Effector memory CD4-positive, alpha-beta T cell (primary cell): ENCODE measurements around the gene LTK.

Source experiments
- DNase-seq, 3 donors: peaks; one replicate each; pipeline ENCODE4 v3.0.0-alpha.2; 2020
- H3K27ac ChIP-seq: 2 replicates; pipeline ENCODE4 v1.7.0; 2013; ENCODE audit warnings: mild to moderate bottlenecking, low read length, moderate library complexity; ENCODE audit not compliant: insufficient read depth, poor library complexity, severe bottlenecking
- H3K27me3 ChIP-seq: replicated peaks from 2 replicates; pipeline ENCODE4 v1.7.0; 2013; ENCODE audit warnings: mild to moderate bottlenecking, low read length; ENCODE audit not compliant: insufficient read depth, control insufficient read depth, poor library complexity, severe bottlenecking
- H3K36me3 ChIP-seq: 2 replicates; pipeline ENCODE4 v1.7.0; 2013; ENCODE audit warnings: mild to moderate bottlenecking, low read length, moderate library complexity; ENCODE audit not compliant: control insufficient read depth, insufficient read depth
- H3K4me1 ChIP-seq: 2 replicates; pipeline ENCODE4 v1.7.0; 2013; ENCODE audit warnings: low read length, mild to moderate bottlenecking; ENCODE audit not compliant: control insufficient read depth, insufficient read depth, poor library complexity, severe bottlenecking
- H3K4me3 ChIP-seq: 2 replicates; pipeline ENCODE4 v1.7.0; 2013; ENCODE audit warnings: low read length, low read depth, mild to moderate bottlenecking; ENCODE audit not compliant: insufficient read depth, poor library complexity, severe bottlenecking
- H3K9me3 ChIP-seq: 2 replicates; pipeline ENCODE4 v1.7.0; 2013; ENCODE audit warnings: mild to moderate bottlenecking, low read length, moderate library complexity; ENCODE audit not compliant: control insufficient read depth

Gene LTK

DNA sequence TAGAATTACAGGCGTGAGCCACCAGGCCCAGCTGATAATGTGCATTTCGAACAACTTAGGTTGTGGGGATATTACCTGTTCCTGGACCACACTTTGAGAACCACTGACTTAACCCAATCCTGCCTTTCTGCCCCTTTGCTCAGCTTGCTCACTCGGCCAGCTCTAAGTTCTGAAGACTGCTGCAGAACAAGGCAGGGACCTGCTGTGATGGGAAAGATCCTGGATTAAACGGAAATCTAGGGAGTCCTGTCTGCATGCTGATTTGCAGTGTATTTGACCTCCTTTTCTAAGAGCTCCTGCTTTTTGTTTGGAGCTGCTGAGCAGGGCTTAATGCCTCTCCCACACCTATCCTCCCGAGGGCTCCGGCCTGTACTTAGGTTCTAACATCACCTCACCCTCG is 2.9 kb downstream of the LTK start:
- no peaks in the 10 kb centered on the region for H3K9me3 ChIP-seq
- no peak for DNase-seq
- H3K36me3 ChIP-seq, result no peaks in the 10 kb centered on the region
- peaks cover 12% of the 10 kb centered on the region for H3K27me3 ChIP-seq
- H3K4me1 ChIP-seq, result peaks cover 28% of the 10 kb centered on the region
- H3K27ac ChIP-seq, result no peak overlapping the region
- no peak overlapping the region for H3K4me3 ChIP-seq

DNA sequence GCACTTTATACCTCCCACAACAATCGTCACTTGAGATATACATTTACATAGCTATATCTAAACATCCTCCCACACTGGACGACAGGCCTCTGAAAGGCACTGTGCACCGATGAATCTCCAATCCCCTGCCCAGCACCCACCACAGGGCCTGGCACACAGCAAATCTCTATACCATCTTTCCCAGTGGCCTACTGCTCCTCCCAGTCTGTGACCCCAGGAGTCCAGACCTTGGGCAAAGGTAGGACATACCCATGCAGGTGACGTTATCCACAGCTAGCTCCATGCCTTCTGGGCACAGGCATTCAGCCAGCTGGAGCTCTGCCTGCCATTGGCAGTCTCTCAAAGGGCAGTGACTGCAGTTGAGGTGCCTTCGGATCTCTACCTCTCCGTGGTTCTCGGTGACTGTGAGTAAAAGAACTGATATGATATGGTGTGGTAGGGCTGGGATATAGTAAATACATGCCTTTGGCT is 5.8 kb downstream of the LTK start:
- Histone ChIP-seq H3K4me3 (no peak overlapping the region), H3K27ac (no peak overlapping the region), H3K9me3 (no peaks in the 10 kb centered on the region), H3K27me3 (peaks cover 11% of the 10 kb centered on the region), H3K4me1 (peaks cover 18% of the 10 kb centered on the region), H3K36me3 (no peaks in the 10 kb centered on the region)
- no peak for DNase-seq

DNA sequence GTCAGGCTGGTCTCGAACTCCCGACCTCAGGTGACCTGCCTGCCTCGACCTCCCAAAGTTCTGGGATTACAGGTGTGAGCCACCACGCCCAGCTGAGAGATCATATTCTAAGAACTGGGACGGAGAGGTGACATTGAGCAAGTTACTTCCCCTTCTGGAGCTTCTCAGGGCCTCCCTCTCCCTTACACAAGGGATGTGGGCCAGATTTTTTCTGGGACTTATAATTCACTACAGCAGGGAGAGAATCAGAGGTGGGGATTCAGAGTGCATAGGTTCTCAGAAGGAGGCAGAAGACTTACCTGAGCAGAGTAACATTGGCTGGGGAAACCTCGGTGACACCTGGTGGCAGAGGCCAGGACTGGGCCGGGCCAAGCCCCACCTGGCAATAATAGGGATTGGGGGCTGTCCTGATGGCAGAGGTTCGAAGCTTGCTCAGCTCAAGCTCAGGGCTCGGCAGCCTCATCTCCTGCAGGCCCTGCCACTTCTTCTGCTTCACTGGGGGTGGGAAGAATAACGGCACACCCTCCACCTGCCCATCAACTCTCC is 6.8 kb downstream of the LTK start:
- peaks cover 18% of the 10 kb centered on the region for H3K4me1 ChIP-seq
- H3K27me3 ChIP-seq, result peaks cover 1% of the 10 kb centered on the region
- H3K27ac ChIP-seq, result no peak overlapping the region
- no peaks in the 10 kb centered on the region for H3K36me3 ChIP-seq
- H3K9me3 ChIP-seq, result no peaks in the 10 kb centered on the region
- H3K4me3 ChIP-seq, result no peak overlapping the region
- no peak for DNase-seq

DNA sequence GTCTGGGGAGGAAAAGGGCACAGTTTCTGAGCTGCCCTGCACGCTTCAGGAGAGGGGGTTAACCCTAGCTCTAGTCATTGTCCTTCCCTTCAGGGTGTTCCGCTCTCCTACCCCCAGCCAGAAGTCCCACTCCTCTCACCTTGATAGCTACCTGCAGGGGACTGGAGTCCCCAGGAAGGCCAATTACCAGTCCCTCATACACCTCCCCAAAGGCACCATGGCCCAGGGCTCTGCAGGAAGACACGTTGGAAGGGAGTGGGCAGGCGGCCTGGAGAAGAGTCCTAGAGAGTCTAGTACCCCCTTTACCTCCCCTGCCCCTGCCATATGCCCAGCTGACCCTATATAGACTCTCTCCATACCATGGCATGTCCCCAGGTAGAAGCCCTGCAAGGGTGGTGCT is 7.9 kb downstream of the LTK start:
- Histone ChIP-seq H3K9me3 (no peaks in the 10 kb centered on the region), H3K27me3 (no peaks in the 10 kb centered on the region), H3K36me3 (no peaks in the 10 kb centered on the region), H3K4me3 (no peak overlapping the region), H3K27ac (no peak overlapping the region), H3K4me1 (peaks cover 19% of the 10 kb centered on the region)
- no peak for DNase-seq

DNA sequence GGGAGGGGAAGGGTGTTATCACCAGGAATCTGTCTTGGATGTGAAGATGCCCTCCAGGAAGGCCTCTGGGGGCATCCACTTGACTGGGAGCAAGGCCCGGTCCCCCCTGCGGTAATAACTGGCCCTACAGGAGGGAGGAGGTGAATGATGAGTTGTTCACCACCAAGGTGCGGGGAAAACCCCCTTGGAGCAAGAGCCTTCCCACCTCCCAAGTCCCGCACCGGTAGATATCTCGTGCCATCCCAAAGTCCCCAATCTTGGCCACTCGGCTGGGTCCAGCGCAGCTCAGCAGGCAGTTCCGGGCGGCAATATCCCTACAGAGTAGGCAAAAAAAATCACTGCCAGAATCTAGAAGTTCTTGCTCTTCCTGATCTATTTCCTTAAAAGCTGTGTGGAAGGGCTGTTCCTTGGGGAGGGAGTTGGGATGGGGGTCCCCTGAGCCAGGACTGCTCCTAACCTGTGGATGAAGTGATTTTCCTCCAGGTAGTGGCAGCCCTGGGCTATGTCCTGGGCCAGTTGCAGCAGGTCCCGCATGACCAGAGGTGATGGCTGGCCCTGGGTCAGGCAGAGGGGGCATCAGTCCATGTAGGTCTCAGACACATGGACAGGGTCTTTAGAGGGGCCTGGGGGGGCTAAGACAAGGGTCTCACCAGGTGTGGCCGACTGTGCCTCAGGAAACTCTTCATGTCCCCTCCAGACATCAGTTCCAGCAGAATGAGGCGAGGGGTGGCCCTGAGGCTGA is 8.7 kb downstream of the LTK start:
- peaks cover 19% of the 10 kb centered on the region for H3K4me1 ChIP-seq
- no peak overlapping the region for H3K4me3 ChIP-seq
- H3K36me3 ChIP-seq, result no peaks in the 10 kb centered on the region
- no peaks in the 10 kb centered on the region for H3K9me3 ChIP-seq
- no peak overlapping the region for H3K27ac ChIP-seq
- no peak for DNase-seq
- peaks cover 4% of the 10 kb centered on the region for H3K27me3 ChIP-seq

DNA sequence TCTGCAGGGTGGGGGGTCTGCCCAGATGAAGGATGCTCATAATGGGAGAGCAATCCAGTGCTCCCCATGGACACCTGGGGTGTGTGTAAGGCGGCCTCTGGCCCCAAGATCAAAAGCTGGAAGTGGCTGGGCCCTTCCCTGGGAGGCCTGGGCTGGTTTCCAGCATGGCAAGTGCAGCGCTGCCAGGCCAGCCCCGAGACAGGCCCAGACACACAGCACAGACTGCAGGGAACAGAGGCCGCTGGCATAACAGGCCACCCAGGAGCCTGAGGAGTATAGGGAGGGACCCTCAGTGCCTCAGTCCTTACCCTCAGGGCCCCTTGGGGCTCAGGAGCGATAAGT is 10.0 kb downstream of the LTK start:
- peaks cover 19% of the 10 kb centered on the region for H3K4me1 ChIP-seq
- H3K4me3 ChIP-seq, result no peak overlapping the region
- DNase-seq, result no peak
- no peak overlapping the region for H3K27ac ChIP-seq
- H3K27me3 ChIP-seq, result peaks cover 5% of the 10 kb centered on the region
- no peaks in the 10 kb centered on the region for H3K36me3 ChIP-seq
- H3K9me3 ChIP-seq, result no peaks in the 10 kb centered on the region

DNA sequence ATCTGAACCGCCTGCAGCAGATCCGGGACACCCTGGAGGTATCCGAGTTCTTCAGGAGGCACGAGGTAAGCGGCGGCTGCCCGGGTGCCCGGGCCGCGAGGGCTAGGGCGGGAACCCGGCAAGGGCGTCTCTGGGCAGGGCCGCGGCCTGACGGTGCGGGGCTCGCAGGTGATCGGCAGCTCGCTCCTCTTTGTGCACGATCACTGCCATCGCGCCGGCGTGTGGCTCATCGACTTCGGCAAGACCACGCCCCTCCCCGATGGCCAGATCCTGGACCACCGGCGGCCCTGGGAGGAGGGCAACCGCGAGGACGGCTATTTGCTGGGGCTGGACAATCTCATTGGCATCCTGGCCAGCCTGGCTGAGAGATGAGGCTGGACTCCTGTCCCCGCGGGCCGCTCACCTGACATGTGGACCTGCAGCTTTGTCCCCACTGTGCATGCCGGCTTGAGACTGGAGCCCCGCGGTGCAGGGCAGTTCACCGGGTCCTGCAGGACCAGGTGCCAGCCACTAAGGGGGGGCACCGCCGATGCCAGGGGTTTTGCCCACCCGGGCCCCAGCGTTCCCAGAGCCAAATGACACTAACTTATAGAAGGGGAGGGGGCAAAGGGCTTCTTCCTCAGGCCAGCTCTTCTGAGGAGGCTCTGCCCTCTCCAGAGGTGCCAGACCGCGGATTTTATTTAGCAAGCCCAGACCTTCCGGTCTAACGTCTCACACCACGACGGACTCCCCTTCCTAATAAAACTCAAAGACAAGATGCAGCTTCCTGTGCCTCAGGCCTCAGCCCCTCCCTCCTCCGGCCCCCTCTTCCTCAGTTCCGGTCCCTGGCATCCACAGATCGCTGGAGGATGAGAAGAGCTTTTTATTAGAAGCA is 10.6 kb downstream of the LTK start:
- peaks cover 19% of the 10 kb centered on the region for H3K4me1 ChIP-seq
- H3K27me3 ChIP-seq, result peaks cover 6% of the 10 kb centered on the region
- H3K9me3 ChIP-seq, result no peaks in the 10 kb centered on the region

DNA sequence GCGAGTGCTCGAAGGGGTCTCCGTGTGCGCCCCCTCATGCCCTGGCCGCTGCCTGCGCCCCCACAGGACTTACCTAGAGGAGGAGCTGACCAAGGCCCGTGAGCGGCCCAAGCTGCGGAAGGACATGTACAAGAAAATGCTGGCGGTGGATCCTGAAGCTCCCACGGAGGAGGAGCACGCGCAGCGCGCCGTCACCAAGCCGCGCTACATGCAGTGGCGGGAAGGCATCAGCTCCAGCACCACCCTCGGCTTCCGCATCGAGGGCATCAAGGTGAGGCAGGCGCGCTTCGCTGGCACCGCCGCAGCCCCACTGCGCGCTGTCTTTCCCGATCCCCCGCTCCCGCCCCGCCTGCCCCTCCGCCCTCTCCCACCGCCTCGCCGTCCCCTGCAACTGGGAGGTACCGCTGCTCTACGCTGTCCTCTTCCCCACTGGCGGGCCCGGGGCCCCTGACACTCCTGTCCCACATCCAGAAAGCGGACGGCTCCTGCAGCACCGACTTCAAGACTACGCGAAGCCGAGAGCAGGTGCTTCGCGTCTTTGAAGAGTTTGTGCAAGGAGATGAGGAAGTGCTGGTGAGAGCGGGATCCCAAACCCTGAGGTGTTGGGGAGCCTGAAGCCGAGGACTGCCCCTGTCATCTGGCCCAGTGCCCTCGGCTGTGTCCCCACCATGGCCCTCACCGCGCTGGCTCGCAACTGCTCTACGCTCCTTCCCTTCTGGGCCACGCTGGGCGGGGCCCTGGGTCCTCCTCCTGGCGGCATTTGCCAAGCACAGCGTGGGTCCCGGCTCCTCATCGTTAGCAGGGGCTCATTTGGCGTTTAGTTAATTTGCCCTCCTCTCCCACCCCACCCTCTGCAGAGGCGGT is 11.5 kb downstream of the LTK start:
- Histone ChIP-seq H3K27ac (no peak overlapping the region), H3K4me1 (peaks cover 19% of the 10 kb centered on the region), H3K9me3 (no peaks in the 10 kb centered on the region), H3K36me3 (no peaks in the 10 kb centered on the region), H3K27me3 (peaks cover 6% of the 10 kb centered on the region), H3K4me3 (peak overlapping the region; percentile 47)
- DNase-seq, result no peak

More for the DNA sequence above, 10.6 kb downstream of the LTK start:
- Histone ChIP-seq H3K4me3 (peak overlapping the region; percentile 47), H3K27ac (no peak overlapping the region), H3K36me3 (no peaks in the 10 kb centered on the region)
- DNase-seq, result no peak

DNA sequence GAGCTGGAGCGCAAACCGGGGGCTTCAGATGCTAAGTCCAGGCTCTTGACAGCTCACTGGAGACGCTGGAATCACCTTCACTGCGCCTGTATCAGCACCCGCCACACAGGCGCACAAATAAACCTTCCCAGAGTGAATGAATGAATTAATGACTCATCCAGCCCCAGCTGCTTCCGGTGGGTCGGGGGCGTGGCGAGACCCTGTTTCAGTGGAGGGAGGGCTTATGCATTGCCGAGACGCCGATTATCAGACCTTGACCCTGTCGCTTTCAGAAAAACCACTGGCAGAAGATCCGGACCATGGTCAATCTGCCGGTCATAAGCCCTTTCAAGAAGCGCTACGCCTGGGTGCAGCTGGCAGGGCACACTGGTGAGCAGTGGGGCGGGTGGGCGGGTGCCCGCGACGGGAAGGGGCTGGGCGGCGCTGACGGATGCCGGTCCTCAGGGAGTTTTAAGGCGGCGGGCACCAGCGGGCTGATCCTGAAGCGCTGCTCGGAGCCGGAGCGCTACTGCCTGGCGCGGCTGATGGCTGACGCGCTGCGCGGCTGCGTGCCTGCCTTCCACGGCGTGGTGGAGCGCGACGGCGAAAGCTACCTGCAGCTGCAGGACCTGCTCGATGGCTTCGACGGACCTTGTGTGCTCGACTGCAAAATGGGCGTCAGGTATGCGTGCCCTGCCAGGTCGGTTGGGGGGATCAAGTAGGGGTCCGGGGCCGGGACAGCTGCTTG is 12.3 kb downstream of the LTK start:
- Histone ChIP-seq H3K36me3 (no peaks in the 10 kb centered on the region), H3K27ac (no peak overlapping the region), H3K4me3 (peak overlapping the region; percentile 47), H3K27me3 (peaks cover 9% of the 10 kb centered on the region), H3K9me3 (no peaks in the 10 kb centered on the region), H3K4me1 (peaks cover 19% of the 10 kb centered on the region)
- no peak for DNase-seq
